GM12878 (cell line): Measurements from ENCODE around the gene MACF1. TPM values are rescaled to one million over a fixed set of nuclear protein-coding genes. Genes with fewer than 3 reads are reported as not detected.

Experiments used
- ATAC-seq: fragments of 200-7000 bp; cut with Tn5 transposase; 3 replicates; pipeline ENCODE4 v1.9.1; 2020; ENCODE audit warnings: mild to moderate bottlenecking, moderate library complexity
- BruUV-seq: library from RNA; stranded (reverse); fragments of 400-500 nt; replicated peaks from 2 replicates; lab custom pipeline; 2021; lab: Mats Ljungman, UMichigan
- CTCF ChIA-PET: fragments of 300-600 bp; sonication (Branson Sonifier 250); formaldehyde crosslinking; extraction: SDS; loops from one replicate; lab custom pipeline; 2021; ENCODE audit warnings: inconsistent platforms; lab: Yijun Ruan, JAX
- POLR2A ChIA-PET: fragments of 350-600 bp; formaldehyde crosslinking; extraction: SDS; loops from one replicate; lab custom pipeline; 2021; ENCODE audit warnings: inconsistent platforms; lab: Charles Lee
- RAD21 ChIA-PET: fragments of 300-600 bp; sonication (Branson Sonifier 250); formaldehyde crosslinking; loops from one replicate; lab custom pipeline; 2023; ENCODE audit warnings: antibody characterized with exemption; ENCODE audit not compliant: unreplicated experiment; lab: Charles Lee
- SMC1A ChIA-PET: fragments of 300-600 bp; sonication (Branson Sonifier 250); formaldehyde crosslinking; loops from one replicate; lab custom pipeline; 2023; ENCODE audit not compliant: unreplicated experiment, uncharacterized antibody; lab: Charles Lee
- DNase-seq: peaks from one replicate; pipeline ENCODE4 v3.0.0-alpha.2; 2011; ENCODE audit warnings: low read depth, low spot score
- FAIRE-seq: peaks from 3 replicates; lab custom pipeline; 2011; peaks lifted over from hg19 to GRCh38; lab: Jason Lieb, UNC
- H2AFZ ChIP-seq: 2 replicates; pipeline ENCODE4 v1.6.0; 2011; ENCODE audit warnings: low read depth, low read length, control low read depth; ENCODE audit not compliant: control insufficient read depth
- H3K27ac ChIP-seq: 2 replicates; pipeline ENCODE4 v1.5.1; 2011; ENCODE audit warnings: control low read depth; ENCODE audit not compliant: control insufficient read depth, insufficient read depth
- H3K27me3 ChIP-seq, 2 experiments: replicated peaks in 1 of 2; 2 replicates each; pipeline versions ENCODE4 v1.6.0 to v1.6.1; 2011; ENCODE audit warnings: low read length in 1 of 2; ENCODE audit not compliant: control insufficient read depth in 2 of 2, insufficient read depth in 2 of 2
- H3K36me3 ChIP-seq, 2 experiments: 2 replicates each; pipeline ENCODE4 v1.5.1; 2011; ENCODE audit warnings: low read length in 1 of 2; ENCODE audit not compliant: control insufficient read depth in 2 of 2, insufficient read depth in 2 of 2
- H3K4me1 ChIP-seq: 2 replicates; pipeline ENCODE4 v1.6.1; 2011; ENCODE audit warnings: mild to moderate bottlenecking, low read length, moderate library complexity, mixed read lengths; ENCODE audit not compliant: control insufficient read depth, insufficient read depth
- H3K4me2 ChIP-seq: 2 replicates; pipeline ENCODE4 v1.6.0; 2011; ENCODE audit warnings: control low read depth; ENCODE audit not compliant: control insufficient read depth, insufficient read depth
- H3K4me3 ChIP-seq: fragments of 200-600 bp; sonication (generic); 2 replicates; pipeline ENCODE4 v1.5.1; 2016
- H3K79me2 ChIP-seq: 2 replicates; pipeline ENCODE4 v1.6.0; 2011; ENCODE audit warnings: low read length; ENCODE audit not compliant: control insufficient read depth, insufficient read depth
- H3K9ac ChIP-seq: 2 replicates; pipeline ENCODE4 v1.8.0; 2011; ENCODE audit warnings: low read length, control low read depth, mixed read lengths; ENCODE audit not compliant: control insufficient read depth, insufficient read depth
- H3K9me3 ChIP-seq: replicated peaks from 3 replicates; pipeline ENCODE4 v1.5.1; 2011; ENCODE audit warnings: mild to moderate bottlenecking, low read length; ENCODE audit not compliant: control insufficient read depth, insufficient read depth
- H4K20me1 ChIP-seq: 2 replicates; pipeline ENCODE4 v1.6.0; 2011; ENCODE audit not compliant: control insufficient read depth, insufficient read depth
- CHD2 ChIP-seq: IDR thresholded peaks from 2 replicates; pipeline ENCODE4 v1.6.1; 2011; ENCODE audit warnings: low read depth, low read length, improper control_type of control experiment, borderline replicate concordance
- HDAC6 ChIP-seq: fragments of 200-600 bp; sonication (generic); IDR thresholded peaks from one replicate; pipeline ENCODE4 v1.8.0; 2017; ENCODE audit warnings: antibody characterized with exemption; ENCODE audit not compliant: unreplicated experiment
- KLF5 ChIP-seq: fragments of 450-650 bp; IDR thresholded peaks from 2 replicates; pipeline ENCODE4 v1.6.1; 2014; ENCODE audit warnings: mild to moderate bottlenecking; ENCODE audit not compliant: partially characterized antibody
- MEF2B ChIP-seq: fragments of 450-650 bp; IDR thresholded peaks from 2 replicates; pipeline ENCODE4 v1.6.1; 2018; ENCODE audit warnings: mild to moderate bottlenecking, moderate library complexity; ENCODE audit not compliant: partially characterized antibody, poor library complexity, severe bottlenecking
- RB1 ChIP-seq: fragments of 450-650 bp; formaldehyde crosslinking; IDR thresholded peaks from 2 replicates; pipeline ENCODE4 v1.6.1; 2017; ENCODE audit warnings: mild to moderate bottlenecking, borderline replicate concordance
- RCOR1 ChIP-seq: conservative IDR thresholded peaks from 2 replicates; pipeline ENCODE4 v1.6.1; 2012; ENCODE audit warnings: low read depth, low read length, improper control_type of control experiment
- SIN3A ChIP-seq: IDR thresholded peaks from 2 replicates; pipeline ENCODE4 v1.6.1; 2012; ENCODE audit warnings: low read depth, low read length, improper control_type of control experiment
- SMAD5 ChIP-seq: IDR thresholded peaks from 2 replicates; pipeline ENCODE4 v1.6.1; 2016; ENCODE audit warnings: antibody characterized with exemption, low read depth
- SPI1 ChIP-seq: IDR thresholded peaks from 2 replicates; pipeline ENCODE4 v1.6.1; 2011; ENCODE audit warnings: low read depth, mild to moderate bottlenecking, low read length, moderate library complexity, borderline replicate concordance; ENCODE audit not compliant: insufficient read depth
- USF1 ChIP-seq: IDR thresholded peaks from 2 replicates; pipeline ENCODE4 v1.6.1; 2011; ENCODE audit warnings: borderline replicate concordance, low read depth, mild to moderate bottlenecking, moderate library complexity, mixed read lengths, low read length; ENCODE audit not compliant: insufficient read depth; ENCODE audit errors: extremely low read length
- ZBED1 ChIP-seq: IDR thresholded peaks from 2 replicates; pipeline ENCODE4 v1.6.1; 2016; ENCODE audit warnings: borderline replicate concordance
- ZSCAN29 ChIP-seq: fragments of 450-650 bp; IDR thresholded peaks from 2 replicates; pipeline ENCODE4 v1.6.1; 2017; ENCODE audit warnings: mild to moderate bottlenecking, moderate library complexity
- WGBS: methylation state at CpG from one replicate; pipeline ENCODE4 v1.1.6; 2016; ENCODE audit warnings: low lambda C conversion rate; ENCODE audit not compliant: insufficient replicate concordance, insufficient coverage; ENCODE audit errors: missing lambda C conversion rate; 5-methylcytosine and 5-hydroxymethylcytosine counted together
- in situ Hi-C: fragments of 300-500 bp; cut with MboI; formaldehyde crosslinking; loops from 9 replicates; pipeline ENCODE4 v1.14.3; 2018; ENCODE audit warnings: mixed read lengths
- intact Hi-C: fragments of 100-400 bp; cut with micrococcal nuclease; formaldehyde crosslinking; loops from one replicate; pipeline ENCODE4 v1.14.2; 2022; ENCODE audit not compliant: unreplicated experiment
- polyA plus RNA-seq, 11 experiments: library from polyadenylated mRNA; depleted of rRNA in 4 of 11; unstranded in 6 of 11; stranded (reverse) in 5 of 11; fragments of >200 nt; fragmentation: Nextera tagmentation in 4 of 11; fragmentation: Illumina TruSeq in 1 of 11; extraction: Ambion mirVana in 4 of 11; extraction: Trizol in 1 of 11; gene quantifications; 1 replicate in 1 of 11; 2 replicates in 10 of 11; pipeline versions ENCODE4 v1.2.1 to v1.2.3, GENCODE V29; 2011 to 2016; ENCODE audit warnings: inconsistent platforms in 2 of 11, missing spikeins in 2 of 11, low read depth in 1 of 11
- total RNA-seq, 4 experiments: library from RNA; depleted of rRNA in 3 of 4; stranded (reverse); fragments of >200 nt in 3 of 4; fragmentation: Illumina TruSeq in 1 of 4; extraction: Trizol in 1 of 4; gene quantifications; 2 replicates each; pipeline versions ENCODE4 v1.2.1 to v1.2.3, GENCODE V29; 2013 to 2021
- TF ChIP-seq, protein P1 (sequence below): fragments of 450-650 bp; IDR thresholded peaks from 2 replicates; pipeline ENCODE4 v1.6.1; 2016; ENCODE audit warnings: mild to moderate bottlenecking

The MACF1 gene
- total and polyA plus RNA-seq, 10 of the 15 experiments (the other 5 are each of a cell fraction or from before 2014, with no cell fraction given): 15.5 to 201 (median 76.9) TPM

GRCh38 chr1:39226836-39227235, 22.3 kb downstream of the MACF1 start:
- in situ Hi-C loops (no loop called here), intact Hi-C loops (no loop called here)
- no peak for FAIRE-seq
- no peak overlapping the region for H3K4me2 ChIP-seq
- peaks cover 7% of the 10 kb centered on the region; the same call in 1 of the 2 replicates for H4K20me1 ChIP-seq
- POLR2A ChIA-PET: interaction anchor here (0.5 to 1.5 kb wide), 4 partner anchors 11 to 21 kb away, joined by 3 to 6 read pairs (median 3); no protein-coding TSS in a partner anchor
- CTCF ChIA-PET: interaction anchor here (1.3 to 2.7 kb wide), 6 partner anchors 11 to 128 kb away, joined by 3 to 25 read pairs (median 4); no protein-coding TSS in a partner anchor
- H3K79me2 ChIP-seq: peaks cover 57% of the 10 kb centered on the region
- H2AFZ ChIP-seq: no peak overlapping the region
- H3K9ac ChIP-seq: no peak overlapping the region
- no peaks in the 10 kb centered on the region for H3K9me3 ChIP-seq
- H3K27ac ChIP-seq: no peak overlapping the region
- H3K4me3 ChIP-seq: no peak overlapping the region
- SMC1A ChIA-PET: interaction anchor here (0.7 to 3.5 kb wide), 9 partner anchors 11 to 431 kb away, joined by 3 to 39 read pairs (median 4); no protein-coding TSS in a partner anchor
- RAD21 ChIA-PET: interaction anchor here (0.7 to 2.8 kb wide), 4 partner anchors 11 to 35 kb away, joined by 4 to 14 read pairs (median 7); partner anchors contain the start of gene MACF1
- TF ChIP-seq ZSCAN29 (no peak), SPI1 (no peak), ZBED1 (no peak), KLF5 (no peak), USF1 (no peak), SIN3A (no peak), RB1 (no peak), SMAD5 (no peak), MEF2B (no peak), HDAC6 (no peak), RCOR1 (no peak), CHD2 (no peak)
- TF ChIP-seq, protein P1, sequence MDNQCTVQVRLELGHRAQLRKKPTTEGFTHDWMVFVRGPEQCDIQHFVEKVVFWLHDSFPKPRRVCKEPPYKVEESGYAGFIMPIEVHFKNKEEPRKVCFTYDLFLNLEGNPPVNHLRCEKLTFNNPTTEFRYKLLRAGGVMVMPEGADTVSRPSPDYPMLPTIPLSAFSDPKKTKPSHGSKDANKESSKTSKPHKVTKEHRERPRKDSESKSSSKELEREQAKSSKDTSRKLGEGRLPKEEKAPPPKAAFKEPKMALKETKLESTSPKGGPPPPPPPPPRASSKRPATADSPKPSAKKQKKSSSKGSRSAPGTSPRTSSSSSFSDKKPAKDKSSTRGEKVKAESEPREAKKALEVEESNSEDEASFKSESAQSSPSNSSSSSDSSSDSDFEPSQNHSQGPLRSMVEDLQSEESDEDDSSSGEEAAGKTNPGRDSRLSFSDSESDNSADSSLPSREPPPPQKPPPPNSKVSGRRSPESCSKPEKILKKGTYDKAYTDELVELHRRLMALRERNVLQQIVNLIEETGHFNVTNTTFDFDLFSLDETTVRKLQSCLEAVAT: no peak
- no peak for ATAC-seq
- 64% methylated on average over 3 of the region's 3 CpGs for WGBS
- H3K4me1 ChIP-seq: peaks cover 10% of the 10 kb centered on the region
- H3K27me3 ChIP-seq: no peaks in the 10 kb centered on the region
- H3K36me3 ChIP-seq: 0 out of 4 replicates have a peak, but pooled peaks cover 0 to 2% of the 10 kb centered on the region in 2 experiments
- DNase-seq: no peak
- no TSS peak for BruUV-seq
